Fibroblast of lung (primary cell): ENCODE results near the gene DBH. TPM values are rescaled to one million over a fixed set of nuclear protein-coding genes. Genes with fewer than 3 reads are reported as not detected.

Experiments used
- DNase-seq, 2 donors: peaks; one replicate each; pipeline versions ENCODE4 v3.0.0 to v3.0.0-alpha.2; 2010; ENCODE audit warnings: low read depth in 2 of 2
- H2AFZ ChIP-seq: 2 replicates; pipeline ENCODE4 v1.5.1; 2012; ENCODE audit warnings: low read length, control low read depth, inconsistent platforms
- H3K27ac ChIP-seq: 2 replicates; pipeline ENCODE4 v1.5.1; 2011; ENCODE audit warnings: low read length, control low read depth; ENCODE audit not compliant: insufficient read depth
- H3K27me3 ChIP-seq: 2 replicates; pipeline ENCODE4 v1.5.1; 2011; ENCODE audit warnings: mild to moderate bottlenecking, low read length; ENCODE audit not compliant: control insufficient read depth, insufficient read depth
- H3K36me3 ChIP-seq: 2 replicates; pipeline ENCODE4 v1.5.1; 2011; ENCODE audit warnings: low read length; ENCODE audit not compliant: control insufficient read depth, insufficient read depth
- H3K4me1 ChIP-seq: 2 replicates; pipeline ENCODE4 v1.5.1; 2011; ENCODE audit warnings: low read length; ENCODE audit not compliant: control insufficient read depth, insufficient read depth; ENCODE audit errors: extremely low read depth
- H3K4me2 ChIP-seq: 2 replicates; pipeline ENCODE4 v1.5.1; 2011; ENCODE audit warnings: low read length, control low read depth; ENCODE audit not compliant: insufficient read depth; ENCODE audit errors: extremely low read depth
- H3K4me3 ChIP-seq, 4 experiments: fragments of 200-600 bp in 1 of 4; sonication (generic) in 1 of 4; replicated peaks in 1 of 4; 2 replicates each; pipeline ENCODE4 v1.5.1; 2011 to 2016; ENCODE audit warnings: low read length in 4 of 4, low read depth in 3 of 4, mild to moderate bottlenecking in 3 of 4, control low read depth in 2 of 4, inconsistent platforms in 1 of 4, mixed read lengths in 1 of 4; ENCODE audit not compliant: insufficient read depth in 1 of 4; ENCODE audit errors: control extremely low read depth in 1 of 4
- H3K79me2 ChIP-seq: 2 replicates; pipeline ENCODE4 v1.5.1; 2012; ENCODE audit warnings: mild to moderate bottlenecking, low read length, inconsistent platforms; ENCODE audit not compliant: control insufficient read depth, insufficient read depth
- H3K9ac ChIP-seq: 2 replicates; pipeline ENCODE4 v1.5.1; 2011; ENCODE audit warnings: mild to moderate bottlenecking, low read length, control low read depth; ENCODE audit not compliant: insufficient read depth
- H3K9me3 ChIP-seq: 2 replicates; pipeline ENCODE4 v1.5.1; 2012; ENCODE audit warnings: low read depth, low read length; ENCODE audit not compliant: control insufficient read depth, insufficient read depth
- H4K20me1 ChIP-seq: 2 replicates; pipeline ENCODE4 v1.5.1; 2011; ENCODE audit warnings: low read length; ENCODE audit not compliant: control insufficient read depth, insufficient read depth; ENCODE audit errors: extremely low read depth
- CTCF ChIP-seq, 2 donors: IDR thresholded peaks in 1 of 2; conservative IDR thresholded peaks in 1 of 2; 1 replicate in 1 of 2; 2 replicates in 1 of 2; pipeline ENCODE4 v1.5.1; 2011 to 2012; ENCODE audit warnings: low read length in 2 of 2, control low read depth in 1 of 2, inconsistent platforms in 1 of 2, low read depth in 1 of 2, mild to moderate bottlenecking in 1 of 2
- EZH2 ChIP-seq: IDR thresholded peaks from 2 replicates; pipeline ENCODE4 v1.5.1; 2012; ENCODE audit warnings: low read length, control low read depth, mild to moderate bottlenecking; ENCODE audit errors: missing control alignments
- polyA plus RNA-seq, 2 donors: library from polyadenylated mRNA; depleted of rRNA in 1 of 2; stranded (reverse) in 1 of 2; unstranded in 1 of 2; fragments of >200 nt; gene quantifications; 2 replicates each; pipeline ENCODE4 v1.2.1, GENCODE V29; 2011 to 2012; ENCODE audit warnings: missing spikeins in 1 of 2
- total RNA-seq: library from RNA; depleted of rRNA; stranded (reverse); fragments of >200 nt; gene quantifications from 2 replicates; pipeline ENCODE4 v1.2.1, GENCODE V29; 2014

Gene DBH
- total and polyA plus RNA-seq, 2 donors (not counting 1 experiment from before 2014, with no cell fraction given) = not detected

GRCh38 chr9:133614678-133615077 lies 21.5 kb upstream of the DBH start:
- Histone ChIP-seq H3K9ac (no peak overlapping the region), H3K27me3 (peaks cover 2% of the 10 kb centered on the region), H3K79me2 (no peaks in the 10 kb centered on the region), H2AFZ (no peak overlapping the region), H3K9me3 (no peaks in the 10 kb centered on the region), H4K20me1 (peaks cover 1% of the 10 kb centered on the region), H3K27ac (no peak overlapping the region), H3K4me3 (no peak overlapping the region), H3K4me1 (no peaks in the 10 kb centered on the region), H3K36me3 (no peaks in the 10 kb centered on the region), H3K4me2 (no peak overlapping the region)
- DNase-seq = no peak
- TF ChIP-seq CTCF (conservative IDR thresholded peaks at IDR 0.05 in 1 of 2, IDR thresholded peaks at IDR 0.05 in 1 of 2; ENCODE audit: low read depth in 1 of 2, low read length in 2 of 2) (no peak), EZH2 (peak; percentile 29)

DNA sequence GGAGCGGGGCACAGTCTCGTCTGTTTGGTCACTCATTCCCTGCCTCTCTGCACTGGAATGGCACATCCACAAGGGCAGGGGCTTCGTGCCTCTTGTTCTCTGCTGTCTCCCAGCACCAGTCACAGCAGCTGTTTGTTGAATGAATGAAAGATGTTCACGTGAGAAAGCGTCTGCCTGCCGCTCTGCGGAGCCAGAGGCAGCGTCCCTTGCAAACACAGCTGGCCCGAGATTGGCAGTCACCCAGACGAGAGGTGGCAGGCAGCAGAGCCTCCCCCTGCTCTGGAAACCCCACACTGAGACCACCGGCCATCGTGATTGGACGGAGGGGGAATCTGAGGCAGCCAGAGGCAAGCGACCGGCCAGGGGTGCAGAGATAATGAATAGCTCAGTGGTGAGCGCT lies 21.0 kb upstream of the DBH start:
- no peaks in the 10 kb centered on the region for H3K9me3 ChIP-seq
- no peak overlapping the region for H3K4me3 ChIP-seq
- no peaks in the 10 kb centered on the region for H3K79me2 ChIP-seq
- H2AFZ ChIP-seq = no peak overlapping the region
- no peak overlapping the region for H3K9ac ChIP-seq
- DNase-seq = no peak
- no peak overlapping the region for H3K27ac ChIP-seq
- H3K36me3 ChIP-seq = no peaks in the 10 kb centered on the region
- TF ChIP-seq EZH2 (no peak), CTCF (conservative IDR thresholded peaks at IDR 0.05 in 1 of 2, IDR thresholded peaks at IDR 0.05 in 1 of 2; ENCODE audit: low read depth in 1 of 2, low read length in 2 of 2) (no peak)
- peaks cover 2% of the 10 kb centered on the region for H3K27me3 ChIP-seq
- H4K20me1 ChIP-seq = peaks cover 1% of the 10 kb centered on the region
- no peak overlapping the region for H3K4me2 ChIP-seq
- H3K4me1 ChIP-seq = no peaks in the 10 kb centered on the region

DNA sequence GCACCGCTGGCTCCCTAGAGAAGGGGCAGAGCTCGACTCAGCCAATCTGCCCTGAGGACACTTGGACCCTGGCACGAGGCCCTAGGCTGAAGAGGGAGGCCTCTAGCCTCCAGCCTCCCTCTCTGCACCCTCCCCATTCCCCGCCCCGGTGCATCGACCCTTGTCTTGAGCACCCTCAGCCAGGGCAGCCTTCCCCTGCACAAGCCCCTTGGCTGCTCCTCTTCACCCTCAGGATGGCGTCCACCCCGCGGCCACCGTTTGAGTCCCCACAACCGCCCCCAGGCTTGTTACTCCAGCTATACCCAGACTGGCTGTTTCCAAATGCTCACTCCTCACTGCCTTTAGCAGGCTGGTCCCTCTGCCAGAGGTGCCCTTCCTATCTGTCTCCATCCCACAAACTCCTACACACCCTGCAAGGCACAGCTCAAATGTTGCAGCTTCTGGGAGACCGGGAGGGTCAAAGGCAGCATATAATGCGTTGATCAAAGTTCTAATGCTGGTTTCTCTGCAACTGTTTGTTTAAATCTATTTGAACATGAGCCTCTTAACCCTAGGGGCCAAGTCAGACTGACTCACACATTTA lies 20.5 kb upstream of the DBH start:
- Histone ChIP-seq H4K20me1 (no peaks in the 10 kb centered on the region), H3K9ac (no peak overlapping the region), H3K4me1 (no peaks in the 10 kb centered on the region), H3K4me3 (no peak overlapping the region), H3K9me3 (no peaks in the 10 kb centered on the region), H3K27ac (no peak overlapping the region), H3K79me2 (no peaks in the 10 kb centered on the region), H3K27me3 (peaks cover 2% of the 10 kb centered on the region), H3K36me3 (no peaks in the 10 kb centered on the region), H2AFZ (no peak overlapping the region), H3K4me2 (no peak overlapping the region)
- no peak for TF ChIP-seq EZH2
- no peak for TF ChIP-seq CTCF (conservative IDR thresholded peaks at IDR 0.05 in 1 of 2, IDR thresholded peaks at IDR 0.05 in 1 of 2; ENCODE audit: low read depth in 1 of 2, low read length in 2 of 2)
- DNase-seq = no peak
